GM19238 (cell line): ENCODE measurements around the gene AFMID.
"Not testable (repeated sequence)": the region's sequence is repeated elsewhere in the genome, so short reads cannot be mapped to it uniquely, and the experiment has no call there.

Experiments used
- DNase-seq: peaks from one replicate; pipeline ENCODE4 v3.0.0; 2011; ENCODE audit warnings: low spot score; ENCODE audit not compliant: insufficient read length

AFMID gene

DNA sequence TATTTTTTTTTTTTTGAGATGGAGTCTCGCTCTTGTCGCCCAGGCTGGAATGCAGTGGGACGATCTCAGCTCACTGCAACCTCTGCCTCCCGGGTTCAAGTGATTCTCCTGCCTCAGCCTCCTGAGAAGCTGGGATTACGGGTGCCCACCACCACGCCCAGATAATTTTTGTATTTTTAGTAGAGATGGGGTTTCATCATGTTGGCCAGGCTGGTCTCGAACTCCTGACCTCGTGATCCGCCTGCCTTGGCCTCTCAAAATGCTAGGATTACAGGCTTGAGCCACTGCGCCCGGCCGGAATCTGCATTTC, 66.4 kb downstream of the AFMID start:
- not testable (repeated sequence) for DNase-seq

DNA sequence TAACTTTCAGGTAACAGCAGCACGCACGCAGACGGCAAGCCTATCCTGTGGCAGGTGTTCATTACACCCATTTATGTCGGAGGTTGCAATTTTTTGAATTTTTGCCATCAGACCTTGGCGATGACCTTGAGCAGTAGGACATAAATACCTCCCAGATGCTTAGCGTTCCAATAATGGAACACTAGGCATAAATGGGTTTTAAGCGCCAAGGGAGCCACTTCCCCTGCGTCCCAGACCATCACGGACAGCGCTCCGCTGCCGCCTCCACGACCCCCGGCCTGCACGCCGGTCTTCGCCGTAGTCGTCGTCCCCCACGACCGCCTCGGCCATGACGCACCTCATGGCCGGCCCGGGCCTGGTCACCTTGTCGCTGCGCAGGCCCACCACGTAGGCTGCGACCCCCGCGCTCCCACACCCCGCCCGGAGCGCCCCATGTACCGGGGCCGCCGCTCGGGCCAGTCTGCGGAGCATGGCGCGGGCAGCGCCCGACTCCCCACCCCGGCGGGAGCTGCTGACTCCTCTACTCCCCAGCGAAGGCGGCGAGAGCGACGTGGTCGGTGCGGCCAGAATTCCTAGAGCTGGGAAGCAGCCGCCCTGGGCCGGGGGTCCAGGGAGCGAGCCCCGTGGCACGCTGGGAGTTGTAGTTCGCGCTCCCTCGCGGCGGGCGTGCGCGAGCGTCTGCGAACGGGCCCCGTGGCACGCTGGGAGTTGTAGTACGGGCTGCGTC, 66.9 kb downstream of the AFMID start:
- DNase-seq: peak; percentile 80

DNA sequence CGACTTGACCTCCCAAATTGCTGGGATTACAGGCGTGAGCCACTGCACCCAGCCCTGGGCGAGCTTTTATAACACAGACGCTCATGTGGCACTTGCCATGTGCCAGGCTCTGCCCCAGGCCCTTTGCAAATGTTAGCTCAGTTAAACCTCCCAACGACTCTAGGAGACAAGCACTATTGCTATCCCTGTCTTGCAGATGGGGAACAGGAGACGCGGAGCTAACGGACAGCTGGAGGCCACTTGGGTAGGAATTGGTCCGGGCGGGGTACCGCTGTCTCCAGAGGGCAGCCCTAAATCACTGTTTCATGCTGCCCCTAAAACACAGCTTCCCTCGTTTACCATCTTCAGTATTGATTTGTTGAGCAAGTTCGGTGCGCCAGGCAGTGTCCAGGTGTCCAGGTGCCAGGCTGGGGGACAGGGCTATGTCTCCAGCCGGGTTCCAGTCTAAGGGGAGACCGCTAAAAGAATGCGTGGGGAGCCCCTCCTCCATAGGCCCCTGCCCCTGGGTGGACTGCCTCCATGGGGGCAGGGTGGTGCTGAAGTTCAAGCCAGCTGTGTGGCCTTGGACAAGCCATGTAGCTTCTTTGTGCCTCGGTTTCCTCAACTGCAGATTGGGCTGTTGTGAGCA, 68.0 kb downstream of the AFMID start:
- no peak for DNase-seq

- no peak for DNase-seq
These were observed 69.0 kb downstream of the AFMID start for GRCh38 chr17:78255953-78256706.

- DNase-seq: no peak
These were observed 69.8 kb downstream of the AFMID start for GRCh38 chr17:78256707-78257591.
